SK-N-SH (cell line): Measurements from ENCODE around the gene OSBPL10. TPM values are rescaled to one million over a fixed set of nuclear protein-coding genes. Genes with fewer than 3 reads are reported as not detected.

Experiments
- CTCF ChIA-PET: fragments of 300-600, 350-600 bp; formaldehyde crosslinking; extraction: SDS; loops from one replicate; lab custom pipeline; 2021; lab: Yijun Ruan, JAX
- POLR2A ChIA-PET: fragments of 350-600 bp; sonication (Branson Sonifier 250); formaldehyde crosslinking; extraction: SDS; loops from one replicate; lab custom pipeline; 2020; ENCODE audit warnings: antibody characterized with exemption, inconsistent platforms; lab: Yijun Ruan, JAX
- DNase-seq: peaks from one replicate; pipeline ENCODE4 v3.0.0; 2012
- H2AFZ ChIP-seq: fragments of 200-600 bp; sonication (generic); 2 replicates; pipeline ENCODE4 v1.8.1; 2016; ENCODE audit warnings: antibody characterized with exemption, mild to moderate bottlenecking, low read depth
- H3F3A ChIP-seq: fragments of 200-600 bp; sonication (generic); replicated peaks from 2 replicates; pipeline ENCODE3; 2016; ENCODE audit warnings: antibody characterized with exemption, mild to moderate bottlenecking; ENCODE audit not compliant: insufficient read depth
- H3K27ac ChIP-seq, 2 experiments: fragments of 200-500 bp in 1 of 2; fragments of 200-600 bp in 1 of 2; sonication (Bioruptor generic) in 1 of 2; sonication (generic), shearing (Covaris generic) in 1 of 2; 2 replicates each; pipeline versions ENCODE4 v1.5.1 to v1.6.1; 2014 to 2016; ENCODE audit warnings: low read depth in 2 of 2, inconsistent platforms in 1 of 2, low read length in 1 of 2, mild to moderate bottlenecking in 1 of 2, mixed read lengths in 1 of 2
- H3K27me3 ChIP-seq: fragments of 200-600 bp; sonication (generic), shearing (Covaris generic); 2 replicates; pipeline ENCODE4 v1.6.1; 2016; ENCODE audit warnings: mixed run types; ENCODE audit not compliant: insufficient read depth
- H3K36me3 ChIP-seq, 2 experiments: fragments of 200-500 bp in 1 of 2; fragments of 200-600 bp in 1 of 2; sonication (Bioruptor generic) in 1 of 2; sonication (generic) in 1 of 2; replicated peaks in 1 of 2; 2 replicates each; pipeline versions ENCODE3 to v1.5.1; 2014 to 2016; ENCODE audit warnings: low read length in 1 of 2, mild to moderate bottlenecking in 1 of 2; ENCODE audit not compliant: insufficient read depth in 2 of 2, control insufficient read depth in 1 of 2
- H3K4me1 ChIP-seq, 2 experiments: fragments of 200-500 bp in 1 of 2; fragments of 200-600 bp in 1 of 2; sonication (Bioruptor generic) in 1 of 2; sonication (generic), shearing (Covaris generic) in 1 of 2; 2 replicates each; pipeline versions ENCODE4 v1.5.1 to v1.6.1; 2014 to 2016; ENCODE audit warnings: low read depth in 1 of 2, low read length in 1 of 2, mixed run types in 1 of 2; ENCODE audit not compliant: insufficient read depth in 2 of 2, control insufficient read depth in 1 of 2
- H3K4me2 ChIP-seq: fragments of 200-600 bp; sonication (generic), shearing (Covaris generic); 2 replicates; pipeline ENCODE4 v1.6.1; 2017; ENCODE audit warnings: mixed run types
- H3K4me3 ChIP-seq, 2 experiments: fragments of 200-500 bp in 1 of 2; fragments of 200-600 bp in 1 of 2; sonication (Bioruptor generic) in 1 of 2; sonication (generic), shearing (Covaris generic) in 1 of 2; 2 replicates each; pipeline versions ENCODE4 v1.5.1 to v1.8.1; 2014 to 2016; ENCODE audit warnings: low read depth in 2 of 2, inconsistent platforms in 1 of 2, low read length in 1 of 2, mild to moderate bottlenecking in 1 of 2, mixed read lengths in 1 of 2, moderate library complexity in 1 of 2
- H3K79me2 ChIP-seq: fragments of 200-600 bp; sonication (generic); 2 replicates; pipeline ENCODE4 v1.8.1; 2017; ENCODE audit warnings: mild to moderate bottlenecking; ENCODE audit not compliant: insufficient read depth
- H3K9ac ChIP-seq: fragments of 200-600 bp; sonication (generic); 2 replicates; pipeline ENCODE4 v1.6.1; 2017; ENCODE audit warnings: mixed run types
- H3K9me2 ChIP-seq: fragments of 200-600 bp; sonication (generic); 2 replicates; pipeline ENCODE4 v1.6.1; 2017; ENCODE audit warnings: mixed run types
- H3K9me3 ChIP-seq: fragments of 200-600 bp; sonication (generic); 2 replicates; pipeline ENCODE4 v1.6.1; 2017; ENCODE audit warnings: mixed run types, mild to moderate bottlenecking, moderate library complexity
- H4K20me1 ChIP-seq: fragments of 200-600 bp; sonication (generic); 2 replicates; pipeline ENCODE4 v1.6.1; 2017; ENCODE audit warnings: mild to moderate bottlenecking, mixed run types; ENCODE audit not compliant: insufficient read depth
- CTCF ChIP-seq: fragments of 200-600 bp; sonication (generic); IDR thresholded peaks from 2 replicates; pipeline ENCODE4 v1.6.1; 2017; ENCODE audit warnings: antibody characterized with exemption, mild to moderate bottlenecking, moderate library complexity
- ELF1 ChIP-seq: IDR thresholded peaks from 2 replicates; pipeline ENCODE4 v1.4.0; 2012
- EP300 ChIP-seq, 2 experiments: IDR thresholded peaks; 2 replicates each; pipeline versions ENCODE4 v1.4.0 to v1.6.1; 2012; ENCODE audit warnings: borderline replicate concordance in 1 of 2, low read depth in 1 of 2, low read length in 1 of 2
- EZH2phosphoT487 ChIP-seq: fragments of 200-600 bp; sonication (generic); IDR thresholded peaks from 2 replicates; pipeline ENCODE4 v1.6.1; 2017; ENCODE audit warnings: low read depth, mixed run types, mild to moderate bottlenecking, antibody characterized with exemption, moderate library complexity, borderline replicate concordance
- FOXJ3 ChIP-seq: sonication (generic); formaldehyde crosslinking; IDR thresholded peaks from 2 replicates; pipeline ENCODE4 v1.5.1; 2020; ENCODE audit warnings: mild to moderate bottlenecking, missing genetic modification reagents
- GABPA ChIP-seq: IDR thresholded peaks from 2 replicates; pipeline ENCODE4 v1.4.0; 2012; ENCODE audit warnings: low read depth, mild to moderate bottlenecking
- GATA2 ChIP-seq: sonication (generic); formaldehyde crosslinking; IDR thresholded peaks from 2 replicates; pipeline ENCODE4 v1.5.0; 2020; ENCODE audit warnings: mild to moderate bottlenecking, missing genetic modification reagents
- IRF3 ChIP-seq: fragments of 150-350 bp; IDR thresholded peaks from 2 replicates; pipeline ENCODE4 v1.6.1; 2016; ENCODE audit warnings: mild to moderate bottlenecking, low read depth, low read length
- MAX ChIP-seq: IDR thresholded peaks from 2 replicates; pipeline ENCODE4 v1.4.0; 2012; ENCODE audit warnings: low read depth
- NFIC ChIP-seq: IDR thresholded peaks from 2 replicates; pipeline ENCODE4 v1.4.0; 2012; ENCODE audit warnings: borderline replicate concordance
- NRF1 ChIP-seq: IDR thresholded peaks from 2 replicates; pipeline ENCODE4 v1.6.1; 2012; ENCODE audit warnings: low read depth, mild to moderate bottlenecking, low read length
- POLR2AphosphoS5 ChIP-seq: IDR thresholded peaks from 2 replicates; pipeline ENCODE4 v1.6.1; 2012; ENCODE audit warnings: low read depth, low read length
- RAD21 ChIP-seq: IDR thresholded peaks from 2 replicates; pipeline ENCODE4 v1.6.1; 2012; ENCODE audit warnings: mild to moderate bottlenecking, low read length
- RCOR1 ChIP-seq: fragments of 150-350 bp; IDR thresholded peaks from 2 replicates; pipeline ENCODE4 v1.6.1; 2017; ENCODE audit warnings: antibody characterized with exemption, low read length
- SIN3A ChIP-seq: IDR thresholded peaks from 2 replicates; pipeline ENCODE4 v1.6.1; 2012; ENCODE audit warnings: low read depth, mild to moderate bottlenecking, low read length, moderate library complexity, borderline replicate concordance
- SMC3 ChIP-seq: IDR thresholded peaks from 2 replicates; pipeline ENCODE4 v1.6.1; 2012; ENCODE audit warnings: low read depth, low read length, improper control_type of control experiment
- TAF1 ChIP-seq: IDR thresholded peaks from 2 replicates; pipeline ENCODE4 v1.6.1; 2012; ENCODE audit warnings: low read depth, mild to moderate bottlenecking, low read length, moderate library complexity, borderline replicate concordance
- TCF12 ChIP-seq: IDR thresholded peaks from 2 replicates; pipeline ENCODE4 v1.4.0; 2012
- USF1 ChIP-seq: IDR thresholded peaks from 2 replicates; pipeline ENCODE4 v1.4.0; 2012; ENCODE audit warnings: low read depth, borderline replicate concordance
- USF2 ChIP-seq: fragments of 150-350 bp; IDR thresholded peaks from 2 replicates; pipeline ENCODE4 v1.6.1; 2017; ENCODE audit warnings: antibody characterized with exemption, low read length, low read depth, borderline replicate concordance
- YY1 ChIP-seq: IDR thresholded peaks from 2 replicates; pipeline ENCODE4 v1.4.0; 2012; ENCODE audit warnings: low read depth, mild to moderate bottlenecking
- WGBS: methylation state at CpG from one replicate; pipeline ENCODE4 v1.1.6; 2017; ENCODE audit warnings: low lambda C conversion rate; 5-methylcytosine and 5-hydroxymethylcytosine counted together
- polyA plus RNA-seq, 3 experiments: library from polyadenylated mRNA; depleted of rRNA; stranded (reverse); fragments of >200 nt; gene quantifications; 2 replicates each; pipeline ENCODE4 v1.2.3, GENCODE V29; 2012

The OSBPL10 gene
- polyA plus RNA-seq, 1 of the 3 experiments (the other 2 are of a cell fraction) = 0.12 TPM

- H3K4me1 ChIP-seq = no peaks in the 10 kb centered on the region
- H3K36me3 ChIP-seq = no peaks in the 10 kb centered on the region
- no peak overlapping the region for H2AFZ ChIP-seq
- no peaks in the 10 kb centered on the region for H3F3A ChIP-seq
- H3K79me2 ChIP-seq = no peaks in the 10 kb centered on the region
- TF ChIP-seq ELF1 (no peak), RCOR1 (no peak), CTCF (no peak), YY1 (no peak), MAX (no peak), POLR2AphosphoS5 (no peak), GABPA (no peak), TCF12 (no peak), NRF1 (no peak), EP300 (IDR thresholded peaks at IDR 0.05; ENCODE audit: borderline replicate concordance in 1 of 2, low read depth in 1 of 2, low read length in 1 of 2) (no peak), TAF1 (no peak), USF1 (no peak)
- no peak overlapping the region for H3K4me2 ChIP-seq
- no peaks in the 10 kb centered on the region for H3K27me3 ChIP-seq
- no peak overlapping the region for H3K9ac ChIP-seq
- no peaks in the 10 kb centered on the region for H4K20me1 ChIP-seq
- DNase-seq = no peak
- no peaks in the 10 kb centered on the region for H3K9me2 ChIP-seq
- H3K9me3 ChIP-seq = no peaks in the 10 kb centered on the region
- CTCF ChIA-PET = no interaction called here
- H3K4me3 ChIP-seq = no peak overlapping the region
- POLR2A ChIA-PET = no interaction called here
- no peak overlapping the region for H3K27ac ChIP-seq
- 43% methylated on average over 7 of the region's 7 CpGs for WGBS
Measured at GRCh38 chr3:31953091-31953490, 28.0 kb downstream of the OSBPL10 start.

GRCh38 chr3:31952205-31952604 is 28.9 kb downstream of the OSBPL10 start:
- Histone ChIP-seq H3K9me3 (no peaks in the 10 kb centered on the region), H3K79me2 (no peaks in the 10 kb centered on the region), H3K36me3 (no peaks in the 10 kb centered on the region), H3F3A (no peaks in the 10 kb centered on the region), H3K4me2 (no peak overlapping the region), H3K27ac (no peak overlapping the region), H3K4me3 (no peak overlapping the region), H4K20me1 (no peaks in the 10 kb centered on the region), H3K27me3 (no peaks in the 10 kb centered on the region), H2AFZ (no peak overlapping the region), H3K4me1 (no peaks in the 10 kb centered on the region), H3K9me2 (no peaks in the 10 kb centered on the region), H3K9ac (no peak overlapping the region)
- TF ChIP-seq SMC3 (no peak), TCF12 (no peak), GATA2 (CRISPR knock-in tag) (no peak), RCOR1 (no peak), CTCF (no peak), SIN3A (no peak), USF2 (no peak), NFIC (no peak), TAF1 (no peak), IRF3 (no peak), EZH2phosphoT487 (no peak), RAD21 (no peak), USF1 (no peak), FOXJ3 (CRISPR knock-in tag) (no peak)
- no peak for DNase-seq
- WGBS = 77% methylated on average over 4 of the region's 4 CpGs
- CTCF ChIA-PET = no interaction called here
- POLR2A ChIA-PET = no interaction called here
